GM19043 (cell line): Measurements from ENCODE around the gene NFATC2.
"Not testable (repeated sequence)": the region's sequence is repeated elsewhere in the genome, so short reads cannot be mapped to it uniquely, and the experiment has no call there.

Experiments used
- ATAC-seq: cut with Tn5 transposase; IDR thresholded peaks from one replicate; pipeline ENCODE4 v1.9.1; 2021; ENCODE audit warnings: low read depth; ENCODE audit not compliant: unreplicated experiment

The NFATC2 gene

GRCh38 chr20:51482836-51483473 lies 59.6 kb downstream of the NFATC2 start:
- ATAC-seq = no peak

- no peak for ATAC-seq
Observed at GRCh38 chr20:51481341-51481914, 61.1 kb downstream of the NFATC2 start.

GRCh38 chr20:51480507-51481270 lies 61.8 kb downstream of the NFATC2 start:
- peak; percentile 75 for ATAC-seq

- not testable (repeated sequence) for ATAC-seq
Observed at GRCh38 chr20:51476106-51476505, 66.4 kb downstream of the NFATC2 start.

- ATAC-seq = no peak
Observed at GRCh38 chr20:51473771-51474170, 68.7 kb downstream of the NFATC2 start.

GRCh38 chr20:51473256-51473655 lies 69.3 kb downstream of the NFATC2 start:
- no peak for ATAC-seq

- no peak for ATAC-seq
Observed at GRCh38 chr20:51470907-51471411, 71.6 kb downstream of the NFATC2 start.

- no peak for ATAC-seq
Observed at GRCh38 chr20:51470499-51470820, 72.1 kb downstream of the NFATC2 start.

- no peak for ATAC-seq
Observed at GRCh38 chr20:51469578-51470498, 72.7 kb downstream of the NFATC2 start.

- ATAC-seq = no peak
Observed at GRCh38 chr20:51469046-51469445, 73.5 kb downstream of the NFATC2 start.

GRCh38 chr20:51468636-51469035 lies 73.9 kb downstream of the NFATC2 start:
- no peak for ATAC-seq

GRCh38 chr20:51467956-51468626 lies 74.4 kb downstream of the NFATC2 start:
- no peak for ATAC-seq

- no peak for ATAC-seq
Observed at GRCh38 chr20:51463998-51464397, 78.5 kb downstream of the NFATC2 start.

GRCh38 chr20:51463560-51463959 lies 79.0 kb downstream of the NFATC2 start:
- no peak for ATAC-seq

GRCh38 chr20:51462566-51463276 lies 79.8 kb downstream of the NFATC2 start:
- no peak for ATAC-seq

- ATAC-seq = not testable (repeated sequence)
Observed at GRCh38 chr20:51461846-51462245, 80.7 kb downstream of the NFATC2 start.

- ATAC-seq = no peak
Observed at GRCh38 chr20:51461306-51461705, 81.2 kb downstream of the NFATC2 start.

GRCh38 chr20:51460569-51461265 lies 81.8 kb downstream of the NFATC2 start:
- peak; percentile 91 for ATAC-seq

- no peak for ATAC-seq
Observed at GRCh38 chr20:51460163-51460562, 82.4 kb downstream of the NFATC2 start.
